CD4-positive, alpha-beta T cell treated with Interleukin-17A for 4 hours (primary cell): Measurements from ENCODE around the gene C1orf141.
"Not testable (repeated sequence)": the region's sequence is repeated elsewhere in the genome, so short reads cannot be mapped to it uniquely, and the experiment has no call there.

Experiments used
- DNase-seq: peaks from one replicate; pipeline ENCODE4 v3.0.0-alpha.2; 2020; ENCODE audit warnings: mixed read lengths

C1orf141 gene

DNA sequence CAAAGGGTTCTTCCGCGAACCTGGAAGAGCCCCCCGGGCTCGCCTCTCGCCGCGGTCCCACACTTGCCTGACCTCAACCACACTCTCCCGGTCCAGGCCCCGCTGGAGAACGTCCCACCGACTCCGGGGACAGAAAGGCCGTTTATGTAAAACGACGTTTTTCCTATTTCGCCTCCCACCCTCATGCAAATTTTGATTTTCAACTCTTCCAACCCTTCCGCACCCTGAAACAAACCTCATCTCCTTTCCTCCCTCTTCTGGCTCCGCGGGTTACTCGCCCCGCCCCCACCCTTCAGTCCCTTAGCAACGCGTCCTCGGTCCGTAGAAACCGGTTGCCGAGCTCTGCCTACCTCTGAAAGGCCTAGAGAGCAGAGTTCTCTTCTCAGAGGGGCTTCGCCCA, at the start of gene C1orf141:
Gene C1orf141 (minus strand): TSS at position 276 of the 400 bp plus-strand sequence. CDS start 7,730 bp downstream, outside the sequence.
- peak; percentile 57 for DNase-seq

DNA sequence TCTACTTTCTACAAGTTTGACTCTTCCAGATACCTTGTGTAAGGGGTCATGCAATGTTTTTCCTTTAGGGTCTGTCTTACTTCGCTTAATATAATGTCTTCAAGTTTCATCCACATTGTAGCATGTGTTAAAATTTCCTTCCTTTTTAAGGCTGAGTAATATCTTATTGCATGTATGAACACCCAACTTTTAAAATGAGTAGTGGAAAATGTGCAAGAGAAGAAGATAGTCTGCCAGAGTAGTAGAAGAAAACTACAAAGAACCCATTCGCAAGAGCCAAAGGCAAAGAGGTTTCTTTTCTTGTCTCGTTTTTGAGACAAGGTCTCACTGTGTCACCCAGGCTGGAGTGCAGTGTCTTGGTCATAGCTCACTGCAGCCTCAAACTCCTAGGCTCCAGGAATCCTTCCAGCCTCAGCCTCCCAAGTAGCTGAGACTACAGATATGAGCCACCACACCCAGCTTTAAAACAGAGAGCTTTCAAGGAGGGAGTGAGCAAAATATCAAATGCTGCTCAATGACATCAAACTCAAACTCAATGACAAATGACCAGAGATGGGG, 40.8 kb upstream of the C1orf141 start:
- DNase-seq: no peak

DNA sequence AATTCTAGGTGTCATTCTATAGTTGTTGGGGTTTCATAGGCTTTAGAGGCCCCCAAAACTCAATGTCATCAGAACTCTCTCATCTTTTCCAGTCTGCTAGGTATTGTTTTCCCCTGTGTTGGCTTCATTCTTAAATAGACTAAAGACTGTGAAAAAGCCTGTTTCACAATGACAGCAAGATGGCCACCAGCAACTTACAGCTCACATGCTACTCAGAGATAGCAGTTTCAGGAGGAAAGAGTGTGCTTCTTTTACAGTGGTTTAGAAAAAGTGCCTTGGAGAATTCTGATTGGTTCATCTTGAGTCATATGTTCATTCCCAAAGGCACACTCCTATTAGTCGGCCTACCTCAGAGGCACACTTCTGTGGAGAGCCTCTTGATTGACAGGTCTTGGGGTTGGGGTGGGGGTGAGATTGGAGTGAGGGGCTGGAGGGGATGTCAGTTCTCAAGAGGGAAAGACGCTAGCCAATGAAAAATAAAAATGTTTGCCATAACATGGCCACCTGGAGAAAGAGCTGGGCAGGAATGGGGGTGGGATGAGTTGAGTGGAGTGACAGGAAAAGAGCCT, 40.0 kb upstream of the C1orf141 start:
- DNase-seq: no peak

DNA sequence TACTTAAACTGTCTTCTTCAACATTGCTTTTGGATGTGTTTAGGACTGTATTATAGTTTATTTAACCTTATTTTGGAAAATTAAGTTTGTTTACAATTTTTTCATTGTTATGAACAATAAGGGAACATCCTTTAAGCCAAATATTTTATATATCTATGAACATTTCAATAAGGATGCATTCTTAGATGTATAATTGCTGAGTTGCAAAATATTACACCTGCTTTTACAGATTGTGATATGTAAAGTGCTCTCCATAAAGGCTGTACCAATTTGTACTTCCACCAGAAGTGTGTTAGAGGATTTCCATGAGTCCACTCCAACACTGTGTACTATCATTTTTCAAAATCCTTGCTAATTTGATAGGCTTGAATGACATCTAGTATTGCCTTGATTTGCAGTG, 39.2 kb upstream of the C1orf141 start:
- no peak for DNase-seq

DNA sequence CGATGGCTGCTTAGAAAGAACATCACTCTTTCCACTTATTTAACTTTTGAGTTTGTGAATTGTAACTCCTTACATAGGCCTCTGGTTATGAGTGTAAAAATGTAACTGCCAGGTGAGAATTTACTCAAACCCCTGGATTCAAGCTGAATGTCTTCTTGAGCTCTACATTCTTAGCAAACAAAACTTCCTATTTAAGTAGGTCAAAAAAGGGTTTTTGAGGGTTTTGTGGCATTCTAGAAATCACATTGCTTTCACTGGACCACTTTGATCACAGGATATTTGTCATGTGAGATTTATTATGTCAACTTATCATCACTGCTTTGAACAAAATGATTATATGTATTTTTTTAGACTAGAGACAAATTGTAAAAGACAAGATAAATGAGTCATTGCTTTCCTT, 37.2 kb upstream of the C1orf141 start:
- DNase-seq: no peak

DNA sequence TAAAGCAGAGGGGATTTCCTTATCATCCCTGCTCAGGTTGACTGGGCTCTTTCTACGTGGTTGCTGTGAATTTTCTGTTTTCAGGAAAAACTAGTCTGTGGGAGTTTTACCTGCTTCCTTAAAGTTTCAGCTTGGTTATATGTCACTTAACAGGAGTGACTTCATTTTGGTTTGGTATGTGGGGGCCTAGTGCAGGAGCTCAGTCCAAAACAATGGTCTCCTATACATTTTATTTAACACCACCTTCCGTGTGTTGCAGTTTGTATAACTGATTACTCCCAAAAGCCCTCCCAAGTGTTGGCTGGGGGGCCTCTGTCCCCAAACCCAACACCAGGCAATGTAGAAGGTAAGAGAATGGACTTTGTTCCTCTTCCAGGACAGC, 36.8 kb upstream of the C1orf141 start:
- no peak for DNase-seq

DNA sequence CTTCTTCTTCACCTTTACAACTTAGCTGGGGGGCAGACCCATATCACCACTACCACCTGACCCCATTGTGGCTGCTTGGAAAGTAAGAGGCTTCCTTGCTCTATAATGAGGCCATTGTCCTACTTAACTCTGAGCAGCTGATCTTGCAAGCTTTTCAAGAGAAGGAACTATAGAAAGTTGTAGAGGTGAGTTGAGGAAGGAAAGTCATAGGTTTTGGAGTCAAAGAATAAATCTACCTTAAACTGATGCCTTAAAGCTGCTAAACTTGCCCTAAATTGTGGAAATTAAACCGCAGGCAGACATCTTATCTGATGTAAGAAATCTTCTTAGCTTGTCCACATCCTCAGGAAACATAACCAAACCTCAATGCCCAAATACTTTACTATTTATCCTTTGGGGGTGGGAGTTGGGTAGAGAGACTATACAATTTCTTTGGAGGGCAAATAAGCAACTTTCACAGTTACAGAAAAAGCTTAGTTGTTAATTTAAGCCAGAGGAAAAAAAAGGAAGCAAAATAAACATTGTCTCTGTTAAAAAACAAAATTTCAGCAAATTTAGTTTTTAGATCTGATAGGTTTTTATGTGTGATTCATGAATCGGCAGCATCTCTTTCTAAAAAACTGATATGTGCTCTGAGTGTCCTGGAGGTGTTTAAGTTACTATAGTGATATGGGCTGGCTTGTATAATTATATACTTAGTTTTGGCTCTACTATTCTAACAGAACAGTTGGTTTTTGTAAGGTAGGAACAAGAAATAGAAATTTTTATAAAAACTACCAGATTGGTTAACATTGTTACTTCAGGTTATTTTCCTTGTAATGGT, 36.2 kb upstream of the C1orf141 start:
- no peak for DNase-seq

DNA sequence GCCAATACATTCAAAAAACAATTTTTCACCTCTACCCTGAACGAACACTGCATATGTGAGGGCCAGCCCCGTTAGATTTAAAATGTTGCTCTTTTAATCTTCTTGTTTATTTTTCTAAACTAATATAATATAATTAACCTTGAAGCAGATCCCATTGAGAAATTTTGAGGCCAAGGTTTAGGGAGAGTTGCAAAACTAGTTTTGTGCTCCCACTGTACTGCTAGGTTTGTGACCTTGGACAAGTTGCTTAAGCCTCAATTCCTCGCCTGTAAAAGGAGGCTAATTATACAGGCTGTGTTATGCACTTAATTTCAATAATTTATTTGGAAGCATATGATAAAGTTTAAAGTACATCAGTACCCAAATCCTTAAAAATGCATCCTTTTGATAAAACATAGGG, 35.2 kb upstream of the C1orf141 start:
- DNase-seq: no peak

DNA sequence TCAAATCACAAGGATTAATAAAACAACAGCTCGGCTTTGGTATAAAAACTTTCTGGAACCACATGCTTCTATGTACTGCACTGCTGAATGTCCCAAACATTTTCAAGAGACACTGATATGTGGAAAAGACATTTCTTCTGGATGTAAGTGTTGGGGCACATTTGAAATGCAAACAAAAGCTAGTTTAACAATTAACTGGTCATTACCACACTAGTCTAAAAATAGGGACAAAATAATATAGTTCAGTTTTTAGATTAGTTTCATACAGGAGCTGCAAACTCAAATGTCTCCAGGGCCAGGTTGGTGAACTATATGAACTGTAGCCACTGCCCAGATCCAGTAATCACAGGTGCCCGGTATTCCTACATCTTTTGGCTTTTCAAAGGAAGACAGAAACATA, 34.7 kb upstream of the C1orf141 start:
- DNase-seq: no peak

DNA sequence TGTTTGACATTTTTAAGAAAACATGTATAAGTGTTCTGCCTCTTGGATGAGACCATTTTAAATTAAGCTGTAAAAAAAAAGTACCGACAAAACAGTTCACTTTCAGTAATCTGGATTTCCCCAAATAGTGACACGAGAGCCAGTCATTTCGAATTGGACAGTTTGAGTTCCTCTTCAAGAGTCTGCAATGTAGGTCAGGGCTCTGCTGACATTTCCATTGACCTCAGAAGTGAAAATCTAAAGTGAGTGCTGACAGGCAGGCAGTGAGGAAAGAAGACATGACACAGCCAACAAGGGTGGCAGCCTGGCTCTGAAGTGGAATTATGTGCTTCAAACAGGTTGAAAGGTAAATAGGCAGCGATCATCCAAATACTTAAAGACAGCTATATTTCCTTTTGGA, 31.4 kb upstream of the C1orf141 start, which contains the start of gene IL23R:
Gene IL23R (plus strand): TSS at position 259 of the 400 bp plus-strand sequence. CDS start 1,667 bp downstream, outside the sequence.
- DNase-seq: no peak

DNA sequence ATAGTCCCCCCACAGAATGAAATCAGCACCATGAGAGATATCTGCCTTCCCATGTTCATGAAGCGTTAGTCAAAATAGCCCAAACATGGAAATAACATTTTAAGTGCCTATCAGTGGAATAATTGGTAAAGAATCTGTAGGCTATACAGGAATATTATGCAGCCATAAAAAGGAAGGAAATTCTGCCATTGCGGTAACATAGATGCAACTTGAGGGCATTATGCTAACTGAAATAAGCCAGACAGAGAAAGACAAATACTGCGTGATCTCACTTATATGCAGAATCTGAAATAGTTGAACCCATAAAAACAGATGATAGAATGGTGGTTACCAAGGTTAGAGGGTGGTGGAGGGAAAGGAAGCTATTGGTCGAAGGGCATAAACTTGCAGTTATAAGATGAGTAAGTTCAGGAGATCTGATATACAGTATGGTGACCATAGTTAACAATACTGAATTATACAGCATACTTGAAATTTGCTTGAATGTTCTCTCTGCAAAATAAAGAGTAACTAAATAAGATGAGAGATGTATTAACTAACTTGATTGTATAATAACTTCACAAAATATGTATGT, 30.8 kb upstream of the C1orf141 start:
- no peak for DNase-seq

DNA sequence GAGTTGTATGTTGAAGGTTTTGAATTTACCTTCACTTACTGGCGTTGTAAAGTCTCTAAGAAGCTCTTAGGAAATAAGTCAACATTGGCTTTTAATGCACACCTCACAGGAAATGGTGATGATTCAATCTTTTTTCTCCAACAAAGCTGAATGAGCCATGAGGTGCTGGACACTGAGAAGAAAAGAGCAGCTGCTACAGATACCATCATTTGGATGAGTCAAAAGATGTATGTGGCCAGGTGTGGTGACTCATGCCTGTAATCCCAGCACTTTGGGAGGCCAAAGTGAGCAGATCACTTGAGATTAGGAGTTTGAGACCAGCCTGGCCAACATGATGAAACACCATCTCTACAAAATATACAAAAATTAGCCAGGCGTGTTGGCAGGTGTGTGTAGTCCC, 28.2 kb upstream of the C1orf141 start:
- peak; percentile 31 for DNase-seq

DNA sequence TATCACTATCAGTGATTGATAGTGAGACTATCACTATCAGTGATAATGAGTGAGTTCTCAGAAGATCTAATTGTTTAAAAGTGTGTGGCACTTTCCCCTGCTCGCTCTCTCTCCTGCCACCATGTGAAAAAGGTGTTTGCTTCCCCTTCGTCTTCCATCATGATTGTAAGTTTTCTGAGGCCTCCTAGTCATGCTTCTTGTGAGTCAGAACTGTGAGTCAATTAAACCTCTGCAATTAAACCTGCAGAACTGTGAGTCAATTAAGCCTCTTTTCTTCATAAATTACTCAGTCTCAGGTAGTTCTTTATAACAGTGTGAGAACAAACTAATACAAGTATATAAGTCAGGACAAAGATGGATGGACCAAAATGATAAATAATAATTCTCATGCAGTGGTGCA, 24.5 kb upstream of the C1orf141 start:
- DNase-seq: no peak

DNA sequence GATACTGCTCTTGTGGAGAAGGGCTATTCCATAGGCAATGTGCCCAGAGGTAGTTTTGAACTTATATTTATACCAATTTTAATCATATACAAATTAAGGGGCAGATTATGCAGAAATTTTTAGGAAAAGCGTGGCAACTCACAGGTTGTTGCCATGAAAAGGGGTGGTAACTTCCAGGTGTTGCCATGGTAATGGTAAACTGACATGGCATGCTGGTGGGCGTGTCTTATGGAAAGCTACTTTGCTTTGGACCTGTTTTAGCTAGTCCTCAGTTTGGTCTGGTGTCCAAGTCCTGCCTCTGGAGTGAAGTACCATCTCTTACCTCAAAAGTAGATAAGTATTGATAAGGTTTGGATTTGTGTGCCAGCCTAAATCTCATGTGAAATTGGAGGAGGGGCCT, 23.6 kb upstream of the C1orf141 start:
- no peak for DNase-seq

DNA sequence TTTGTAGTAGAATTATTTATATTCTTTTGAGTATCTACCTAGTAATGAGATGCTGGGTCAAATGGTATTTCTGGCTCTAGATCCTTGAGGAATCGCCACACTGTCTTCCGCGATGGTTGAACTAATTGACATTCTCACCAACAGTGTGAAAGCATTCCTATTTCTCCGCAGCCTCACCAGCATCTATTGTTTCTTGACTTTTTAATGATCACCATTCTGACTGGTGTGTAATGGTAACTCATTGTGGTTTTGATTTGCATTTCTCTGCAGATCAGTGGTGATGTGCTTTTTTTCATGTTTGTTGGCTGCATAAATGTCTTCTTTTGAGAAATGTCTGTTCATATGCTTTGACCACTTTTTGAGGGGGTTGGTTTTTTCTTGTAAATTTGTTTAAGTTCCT, 16.2 kb upstream of the C1orf141 start:
- DNase-seq: no peak

DNA sequence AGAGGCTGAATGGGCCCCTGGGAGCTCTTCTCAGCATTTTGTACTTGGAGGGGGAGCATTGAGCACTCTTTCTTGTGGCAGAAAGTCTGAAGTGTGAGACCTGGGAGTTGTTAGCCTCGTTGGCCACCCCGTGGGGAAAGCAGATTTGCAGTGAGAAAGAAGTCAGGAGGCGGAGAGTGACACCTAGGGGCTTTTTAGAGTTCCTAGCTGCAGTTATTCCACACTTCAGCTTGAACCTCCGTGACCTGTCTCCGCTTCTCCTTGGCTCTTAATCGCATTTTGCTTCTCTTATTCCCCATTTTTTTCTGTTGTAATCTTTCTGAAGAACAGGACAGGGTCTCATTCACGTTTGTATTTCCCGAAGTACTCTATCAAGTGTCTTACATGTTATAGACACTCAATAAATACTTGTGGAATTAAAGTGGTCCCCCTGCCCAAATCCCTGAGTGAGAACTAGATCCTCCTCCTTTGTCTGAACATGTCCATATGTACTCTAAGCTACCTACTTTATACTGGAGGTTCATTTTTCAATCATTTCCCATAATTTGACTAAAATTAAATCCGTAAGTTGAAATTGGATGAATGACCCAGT, 14.5 kb upstream of the C1orf141 start:
- peak; percentile 76 for DNase-seq

DNA sequence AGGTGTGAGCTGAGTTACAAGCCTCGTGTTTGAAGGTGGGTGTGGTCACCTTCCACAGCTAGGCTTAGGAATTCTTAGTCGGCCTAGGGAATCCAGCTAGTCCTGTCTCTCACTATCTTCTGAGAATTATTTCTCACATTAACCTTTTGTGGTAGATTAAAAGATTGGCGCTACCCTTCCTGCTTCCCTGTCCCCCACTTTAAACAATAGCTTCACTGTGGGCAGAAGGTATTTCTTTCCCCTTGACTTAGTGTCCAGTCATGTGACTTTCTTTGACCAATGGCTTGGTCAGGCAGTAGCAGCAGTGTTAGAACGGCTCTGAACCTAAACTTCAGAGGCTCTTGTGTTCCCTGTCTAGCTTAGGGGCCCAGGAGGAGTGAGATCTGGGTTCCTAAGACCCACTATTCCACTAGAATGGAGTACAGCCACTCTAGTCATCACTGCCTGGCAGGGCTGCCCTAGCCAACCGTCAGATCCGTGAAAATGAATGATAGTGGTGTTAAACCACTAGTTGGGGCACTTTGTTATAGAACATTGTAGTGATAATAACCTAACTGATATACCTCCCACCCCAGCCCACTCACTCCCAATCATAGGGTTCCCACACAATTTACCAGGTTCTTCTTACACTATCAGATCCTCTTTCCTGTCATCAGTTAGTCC, 13.9 kb upstream of the C1orf141 start:
- no peak for DNase-seq

DNA sequence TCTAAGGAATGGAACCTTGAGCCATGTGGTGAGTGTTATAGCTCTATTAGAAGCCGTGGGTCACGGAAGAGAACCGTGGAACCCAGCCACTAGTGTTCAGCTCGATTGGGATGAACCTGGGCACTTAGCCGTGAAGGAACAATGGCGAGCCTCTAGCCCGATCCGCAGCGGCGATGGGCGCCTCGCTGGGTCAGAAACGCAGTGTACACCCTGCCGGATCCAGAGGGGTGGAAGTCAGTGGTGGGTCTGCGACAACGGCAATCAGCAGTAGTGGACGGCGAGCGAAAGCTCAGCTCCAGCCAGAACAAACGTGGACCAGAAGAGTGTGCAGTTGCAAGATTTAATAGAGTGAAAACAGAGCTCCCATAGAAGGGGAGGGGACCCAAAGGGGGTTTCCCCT, 13.2 kb upstream of the C1orf141 start:
- DNase-seq: not testable (repeated sequence)

DNA sequence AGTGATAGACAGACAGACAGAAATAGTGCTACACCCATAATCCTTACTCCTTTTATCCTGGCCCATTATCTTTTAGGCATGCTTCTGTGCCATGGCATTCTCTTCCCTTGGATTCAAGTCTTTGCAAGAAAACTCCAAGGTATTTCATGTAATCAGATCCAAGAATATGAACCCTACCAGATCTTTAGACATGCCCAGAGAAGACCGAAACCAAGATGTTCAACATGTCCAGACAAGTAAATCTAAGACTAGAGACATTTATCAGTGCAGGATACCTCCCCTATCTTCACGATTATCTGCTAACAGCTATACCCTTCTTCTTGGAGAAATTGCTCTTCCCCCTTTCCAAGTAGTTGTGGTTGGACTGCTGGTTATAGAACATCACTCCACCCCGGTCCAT, 11.8 kb upstream of the C1orf141 start:
- DNase-seq: no peak

DNA sequence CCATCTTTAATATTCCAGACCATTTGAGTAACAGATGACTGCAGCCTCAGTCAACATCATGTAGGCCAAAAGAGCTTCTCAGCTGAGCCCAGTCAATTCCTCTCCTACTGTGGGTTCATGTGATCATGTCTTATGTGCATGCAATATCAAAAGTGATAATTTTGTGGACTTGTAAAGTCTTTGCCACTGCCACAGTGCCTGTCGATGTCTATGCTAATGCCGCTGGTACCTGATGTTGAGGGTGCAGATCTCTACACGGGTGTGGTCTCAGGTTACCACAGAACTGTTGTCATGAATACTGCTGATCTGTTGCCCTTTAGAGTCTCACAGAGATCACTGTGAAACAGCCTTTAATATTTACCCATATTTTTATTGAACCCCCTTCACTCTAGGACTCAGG, 11.3 kb upstream of the C1orf141 start:
- no peak for DNase-seq

DNA sequence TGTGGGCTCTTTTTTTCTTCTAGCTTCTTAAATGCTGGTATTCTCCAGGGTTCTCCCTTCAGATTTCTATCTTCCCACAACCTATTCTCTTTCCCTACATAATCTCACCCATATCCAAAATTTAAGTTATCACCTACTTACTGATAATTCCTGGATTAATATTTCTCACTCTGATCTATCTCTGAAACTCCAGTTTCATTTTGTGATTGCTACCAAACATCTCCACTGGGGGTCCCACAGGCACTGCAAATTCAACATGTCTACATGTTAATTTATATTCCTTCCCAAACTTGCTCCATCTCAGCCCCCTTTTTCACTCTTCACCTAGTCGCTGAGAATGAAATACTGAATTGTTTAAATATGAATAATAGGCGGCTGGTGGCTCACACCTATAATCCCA, 9.9 kb upstream of the C1orf141 start:
- peak; percentile 53 for DNase-seq

DNA sequence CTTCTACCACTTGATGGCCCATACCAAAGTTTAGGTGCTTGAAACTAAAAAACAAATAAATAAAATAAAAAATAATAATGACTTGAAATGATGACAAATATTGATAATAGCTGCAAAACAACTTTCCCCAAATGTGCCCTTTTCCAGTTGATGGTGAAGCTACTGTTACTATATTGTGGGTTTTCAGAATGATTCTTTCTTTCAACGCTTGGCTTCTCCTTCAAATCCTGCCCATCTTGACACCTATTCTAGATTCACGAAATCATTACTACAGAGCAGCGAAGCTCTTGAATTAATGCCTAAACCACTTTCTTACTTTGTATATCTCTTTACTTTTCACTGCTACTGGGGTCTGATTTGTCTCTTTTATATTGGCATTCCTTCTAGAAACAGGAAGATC, 9.2 kb upstream of the C1orf141 start:
- DNase-seq: no peak

DNA sequence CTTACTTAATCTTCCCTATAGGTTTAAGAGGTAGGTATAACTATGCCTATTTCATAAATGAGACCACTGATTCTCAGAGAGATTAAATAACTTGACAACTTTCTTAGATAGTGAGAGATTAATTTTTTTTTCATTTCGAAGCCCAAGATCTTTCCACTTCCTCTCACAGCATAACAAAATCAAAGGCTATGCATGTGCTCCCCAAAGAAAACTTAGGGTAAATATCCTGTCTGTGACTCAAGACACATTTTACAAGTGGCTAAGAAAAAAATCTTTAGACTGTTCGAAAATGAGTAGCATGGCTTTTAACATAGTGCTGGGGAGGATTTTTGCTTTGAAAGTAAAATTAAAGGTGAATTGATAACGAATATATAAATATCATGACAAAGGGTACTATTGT, 8.2 kb upstream of the C1orf141 start:
- DNase-seq: no peak
